GM19239 (cell line): ENCODE measurements around the gene TOX3.

Source experiments
- DNase-seq: peaks from one replicate; pipeline ENCODE4 v3.0.0; 2011; ENCODE audit warnings: low spot score; ENCODE audit not compliant: insufficient read length
- FAIRE-seq: peaks from 2 replicates; lab custom pipeline; 2011; peaks lifted over from hg19 to GRCh38; lab: Jason Lieb, UNC

TOX3 gene

GRCh38 chr16:52567193-52567592 lies 20.2 kb upstream of the TOX3 start:
- DNase-seq: no peak
- no peak for FAIRE-seq

GRCh38 chr16:52563767-52564611 lies 17.0 kb upstream of the TOX3 start:
- DNase-seq (no peak), FAIRE-seq (no peak)

- FAIRE-seq (no peak), DNase-seq (no peak)
Observed at GRCh38 chr16:52562770-52563169, 15.8 kb upstream of the TOX3 start.

GRCh38 chr16:52561910-52562741 lies 15.2 kb upstream of the TOX3 start:
- DNase-seq: no peak
- FAIRE-seq: no peak

- DNase-seq: no peak
- no peak for FAIRE-seq
Observed at GRCh38 chr16:52558448-52558847, 11.5 kb upstream of the TOX3 start.

GRCh38 chr16:52557236-52557635 lies 10.3 kb upstream of the TOX3 start:
- DNase-seq: no peak
- no peak for FAIRE-seq

- FAIRE-seq: no peak
Observed at GRCh38 chr16:52556083-52556482, 9.1 kb upstream of the TOX3 start.

GRCh38 chr16:52555572-52555971 lies 8.6 kb upstream of the TOX3 start:
- FAIRE-seq (no peak), DNase-seq (no peak)

More at GRCh38 chr16:52556083-52556482, 9.1 kb upstream of the TOX3 start:
- no peak for DNase-seq

- FAIRE-seq: no peak
- DNase-seq: no peak
Observed at GRCh38 chr16:52554334-52554733, 7.4 kb upstream of the TOX3 start.

- no peak for DNase-seq
- no peak for FAIRE-seq
Observed at GRCh38 chr16:52553322-52553721, 6.4 kb upstream of the TOX3 start.

- no peak for DNase-seq
- FAIRE-seq: peak; percentile 8
Observed at GRCh38 chr16:52552643-52553042, 5.7 kb upstream of the TOX3 start.

GRCh38 chr16:52549011-52549692 lies 2.2 kb upstream of the TOX3 start:
- no peak for DNase-seq
- no peak for FAIRE-seq

- no peak for DNase-seq
- FAIRE-seq: no peak
Observed at GRCh38 chr16:52548261-52549010, 1.5 kb upstream of the TOX3 start.

GRCh38 chr16:52547834-52548215 lies 882 bp upstream of the TOX3 start:
- DNase-seq: no peak
- no peak for FAIRE-seq

- no peak for DNase-seq
Observed at GRCh38 chr16:52546291-52547003, 496 bp downstream of the TOX3 start.

GRCh38 chr16:52545898-52546266 lies 1.1 kb downstream of the TOX3 start:
- FAIRE-seq (no peak), DNase-seq (no peak)

More at GRCh38 chr16:52546291-52547003, 496 bp downstream of the TOX3 start:
- no peak for FAIRE-seq

- DNase-seq (no peak), FAIRE-seq (no peak)
Observed at GRCh38 chr16:52545222-52545897, 1.6 kb downstream of the TOX3 start.

- no peak for DNase-seq
- no peak for FAIRE-seq
Observed at GRCh38 chr16:52544703-52545102, 2.2 kb downstream of the TOX3 start.

- no peak for DNase-seq
- FAIRE-seq: no peak
Observed at GRCh38 chr16:52543654-52544053, 3.3 kb downstream of the TOX3 start.
